ENCODE results near the gene CLEC16A.

Gene CLEC16A, protein sequence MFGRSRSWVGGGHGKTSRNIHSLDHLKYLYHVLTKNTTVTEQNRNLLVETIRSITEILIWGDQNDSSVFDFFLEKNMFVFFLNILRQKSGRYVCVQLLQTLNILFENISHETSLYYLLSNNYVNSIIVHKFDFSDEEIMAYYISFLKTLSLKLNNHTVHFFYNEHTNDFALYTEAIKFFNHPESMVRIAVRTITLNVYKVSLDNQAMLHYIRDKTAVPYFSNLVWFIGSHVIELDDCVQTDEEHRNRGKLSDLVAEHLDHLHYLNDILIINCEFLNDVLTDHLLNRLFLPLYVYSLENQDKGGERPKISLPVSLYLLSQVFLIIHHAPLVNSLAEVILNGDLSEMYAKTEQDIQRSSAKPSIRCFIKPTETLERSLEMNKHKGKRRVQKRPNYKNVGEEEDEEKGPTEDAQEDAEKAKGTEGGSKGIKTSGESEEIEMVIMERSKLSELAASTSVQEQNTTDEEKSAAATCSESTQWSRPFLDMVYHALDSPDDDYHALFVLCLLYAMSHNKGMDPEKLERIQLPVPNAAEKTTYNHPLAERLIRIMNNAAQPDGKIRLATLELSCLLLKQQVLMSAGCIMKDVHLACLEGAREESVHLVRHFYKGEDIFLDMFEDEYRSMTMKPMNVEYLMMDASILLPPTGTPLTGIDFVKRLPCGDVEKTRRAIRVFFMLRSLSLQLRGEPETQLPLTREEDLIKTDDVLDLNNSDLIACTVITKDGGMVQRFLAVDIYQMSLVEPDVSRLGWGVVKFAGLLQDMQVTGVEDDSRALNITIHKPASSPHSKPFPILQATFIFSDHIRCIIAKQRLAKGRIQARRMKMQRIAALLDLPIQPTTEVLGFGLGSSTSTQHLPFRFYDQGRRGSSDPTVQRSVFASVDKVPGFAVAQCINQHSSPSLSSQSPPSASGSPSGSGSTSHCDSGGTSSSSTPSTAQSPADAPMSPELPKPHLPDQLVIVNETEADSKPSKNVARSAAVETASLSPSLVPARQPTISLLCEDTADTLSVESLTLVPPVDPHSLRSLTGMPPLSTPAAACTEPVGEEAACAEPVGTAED

DNA sequence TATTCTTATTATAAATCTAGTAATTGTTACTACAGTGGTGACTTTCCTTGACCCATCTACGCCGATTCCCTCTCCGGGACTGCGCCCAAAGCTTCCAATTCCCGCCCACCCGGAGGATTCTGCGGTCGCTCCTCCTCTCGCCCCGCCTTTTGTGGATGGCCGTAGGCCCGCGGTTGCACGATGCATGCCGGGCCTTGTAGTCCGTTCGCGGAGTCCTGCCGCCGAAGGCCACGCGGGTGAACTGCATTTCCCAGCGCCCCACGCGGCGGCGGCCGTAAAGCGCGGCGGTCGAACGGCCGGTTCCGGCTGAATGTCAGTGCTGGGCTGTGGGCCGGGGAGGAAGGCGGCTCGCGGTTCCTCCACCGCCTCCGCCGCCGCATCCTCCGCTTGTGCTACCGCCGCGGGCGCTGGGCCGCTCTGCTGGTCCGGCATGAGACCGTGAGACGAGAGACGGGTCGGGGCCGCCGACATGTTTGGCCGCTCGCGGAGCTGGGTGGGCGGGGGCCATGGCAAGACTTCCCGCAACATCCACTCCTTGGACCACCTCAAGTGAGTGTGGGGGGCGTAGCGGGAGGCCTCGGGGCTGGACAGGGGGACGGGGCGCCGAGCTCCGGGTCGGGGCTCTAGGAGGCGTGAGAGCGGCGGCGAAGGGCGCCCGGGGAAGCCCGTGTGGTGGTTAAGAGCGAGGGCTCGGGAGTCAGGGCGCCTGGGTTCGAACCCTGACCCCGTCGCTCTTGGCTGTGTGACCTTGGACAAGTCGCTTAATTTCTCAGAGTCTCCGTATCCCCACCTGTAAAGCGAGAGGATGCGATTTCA, at the start of gene CLEC16A:
TSS of gene CLEC16A (plus strand) at position 316 of the 816 bp plus-strand sequence. CDS start at position 470, 154 bp downstream.
- DNase-seq = peak; percentile 97

GRCh38 chr16:10895053-10895946, 49.1 kb upstream of the CLEC16A start:
- DNase-seq = no peak

DNA sequence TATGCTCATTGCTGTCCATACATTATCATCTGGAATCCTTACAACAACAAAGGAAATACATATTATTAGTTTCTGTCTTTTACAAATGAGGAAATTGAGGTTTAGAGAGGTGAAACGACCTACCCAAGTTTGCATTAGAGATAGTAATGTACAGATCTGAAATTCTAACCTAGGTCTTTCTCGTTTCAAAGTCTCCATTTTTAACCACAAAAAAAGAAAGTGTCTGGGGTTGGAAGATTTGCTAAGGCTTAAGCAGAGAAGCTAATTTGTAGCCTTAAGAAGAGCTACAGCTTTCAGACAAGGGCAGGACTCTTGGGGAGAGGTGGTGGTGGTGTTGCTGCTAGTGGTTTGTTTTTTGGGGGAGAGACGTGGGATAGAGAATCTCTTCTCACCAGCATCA, 48.2 kb upstream of the CLEC16A start:
- DNase-seq = no peak

GRCh38 chr16:10896723-10897122, 47.6 kb upstream of the CLEC16A start:
- DNase-seq = no peak

GRCh38 chr16:10897134-10897533, 47.2 kb upstream of the CLEC16A start:
- DNase-seq = peak; percentile 91

DNA sequence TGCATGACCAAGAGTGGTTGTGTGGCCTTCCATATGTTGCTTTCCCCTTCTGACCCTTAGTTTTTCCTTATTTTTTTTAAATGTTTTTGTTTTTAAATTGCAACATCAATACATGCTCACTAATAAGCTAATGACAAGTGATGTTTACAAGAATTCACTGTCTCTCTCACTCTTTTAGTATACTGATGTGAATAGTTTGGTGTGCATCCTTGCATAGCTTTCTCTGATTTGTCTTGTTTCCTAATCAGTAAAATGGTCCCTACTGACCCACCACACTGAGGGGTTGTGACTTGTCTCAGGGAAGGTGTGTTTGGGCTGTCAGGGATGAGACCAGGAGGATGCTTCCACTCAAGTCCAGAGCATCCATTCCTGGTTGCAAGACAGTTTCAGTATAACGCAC, 41.4 kb upstream of the CLEC16A start:
- DNase-seq = no peak

DNA sequence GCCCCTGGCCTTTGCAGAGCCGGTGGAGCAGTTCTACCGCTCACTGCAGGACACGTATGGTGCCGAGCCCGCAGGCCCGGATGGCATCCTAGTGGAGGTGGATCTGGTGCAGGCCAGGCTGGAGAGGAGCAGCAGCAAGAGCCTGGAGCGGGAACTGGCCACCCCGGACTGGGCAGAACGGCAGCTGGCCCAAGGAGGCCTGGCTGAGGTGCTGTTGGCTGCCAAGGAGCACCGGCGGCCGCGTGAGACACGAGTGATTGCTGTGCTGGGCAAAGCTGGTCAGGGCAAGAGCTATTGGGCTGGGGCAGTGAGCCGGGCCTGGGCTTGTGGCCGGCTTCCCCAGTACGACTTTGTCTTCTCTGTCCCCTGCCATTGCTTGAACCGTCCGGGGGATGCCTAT, 37.9 kb upstream of the CLEC16A start:
- DNase-seq = no peak

DNA sequence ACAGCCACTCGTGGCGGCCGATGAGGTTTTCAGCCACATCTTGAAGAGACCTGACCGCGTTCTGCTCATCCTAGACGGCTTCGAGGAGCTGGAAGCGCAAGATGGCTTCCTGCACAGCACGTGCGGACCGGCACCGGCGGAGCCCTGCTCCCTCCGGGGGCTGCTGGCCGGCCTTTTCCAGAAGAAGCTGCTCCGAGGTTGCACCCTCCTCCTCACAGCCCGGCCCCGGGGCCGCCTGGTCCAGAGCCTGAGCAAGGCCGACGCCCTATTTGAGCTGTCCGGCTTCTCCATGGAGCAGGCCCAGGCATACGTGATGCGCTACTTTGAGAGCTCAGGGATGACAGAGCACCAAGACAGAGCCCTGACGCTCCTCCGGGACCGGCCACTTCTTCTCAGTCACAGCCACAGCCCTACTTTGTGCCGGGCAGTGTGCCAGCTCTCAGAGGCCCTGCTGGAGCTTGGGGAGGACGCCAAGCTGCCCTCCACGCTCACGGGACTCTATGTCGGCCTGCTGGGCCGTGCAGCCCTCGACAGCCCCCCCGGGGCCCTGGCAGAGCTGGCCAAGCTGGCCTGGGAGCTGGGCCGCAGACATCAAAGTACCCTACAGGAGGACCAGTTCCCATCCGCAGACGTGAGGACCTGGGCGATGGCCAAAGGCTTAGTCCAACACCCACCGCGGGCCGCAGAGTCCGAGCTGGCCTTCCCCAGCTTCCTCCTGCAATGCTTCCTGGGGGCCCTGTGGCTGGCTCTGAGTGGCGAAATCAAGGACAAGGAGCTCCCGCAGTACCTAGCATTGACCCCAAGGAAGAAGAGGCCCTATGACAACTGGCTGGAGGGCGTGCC, 37.2 kb upstream of the CLEC16A start:
- no peak for DNase-seq

- DNase-seq = no peak
These were observed 36.7 kb upstream of the CLEC16A start for GRCh38 chr16:10907757-10908045.

DNA sequence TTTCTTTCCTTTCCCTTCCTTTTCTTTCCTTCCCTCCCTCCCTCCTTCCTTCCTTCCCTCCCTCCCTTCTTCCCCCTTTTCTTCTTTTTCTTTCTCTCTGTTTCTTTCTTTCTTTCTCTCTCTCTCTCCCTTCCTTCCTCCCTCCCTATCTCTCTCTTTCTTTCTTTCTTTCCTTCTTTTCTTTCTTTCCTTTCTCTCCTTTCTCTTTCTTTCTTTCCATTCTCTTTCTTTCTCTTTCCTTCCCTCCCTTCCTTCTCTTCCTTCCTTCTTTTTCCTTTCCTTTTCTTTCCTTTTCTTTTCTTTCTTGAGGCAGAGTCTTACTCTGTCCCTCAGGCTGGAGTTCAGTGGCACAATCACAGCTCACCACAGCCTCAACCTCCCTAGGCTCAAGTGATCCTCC, 33.1 kb upstream of the CLEC16A start:
- DNase-seq = no peak

GRCh38 chr16:10916534-10916933, 27.8 kb upstream of the CLEC16A start:
- no peak for DNase-seq

DNA sequence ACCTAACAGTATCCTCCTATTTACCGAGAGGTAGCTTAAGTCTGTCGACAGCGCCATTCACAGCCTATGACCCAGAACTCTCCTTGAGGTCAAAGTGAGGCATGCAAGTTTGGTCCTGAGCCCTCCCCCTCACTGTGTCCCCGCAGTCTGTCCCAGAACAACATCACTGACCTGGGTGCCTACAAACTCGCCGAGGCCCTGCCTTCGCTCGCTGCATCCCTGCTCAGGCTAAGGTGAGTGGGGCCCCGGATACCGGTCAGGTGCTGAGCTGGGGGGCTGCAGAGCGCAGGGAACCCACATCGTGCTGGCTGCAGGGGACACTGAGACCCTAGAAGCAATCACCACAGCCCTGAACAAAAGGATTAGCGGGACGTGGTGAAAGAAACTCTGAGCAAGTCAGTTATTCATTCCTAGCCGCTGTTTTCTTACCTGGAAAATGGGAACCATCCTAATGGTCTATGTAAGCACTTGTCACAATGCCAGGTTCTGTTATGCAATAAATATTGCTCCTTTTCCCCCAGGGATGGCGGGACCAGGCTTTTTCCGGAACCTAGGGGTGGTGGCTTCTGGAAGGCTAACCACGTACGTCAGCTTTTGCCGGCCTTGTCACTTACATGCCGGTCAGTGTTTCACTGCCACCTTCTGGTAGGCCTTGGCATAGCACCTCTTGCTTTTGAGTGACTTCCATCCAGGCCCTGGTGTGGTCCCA, 25.9 kb upstream of the CLEC16A start:
- DNase-seq = peak; percentile 92

GRCh38 chr16:10919003-10919351, 25.4 kb upstream of the CLEC16A start:
- no peak for DNase-seq

- DNase-seq = no peak
These were observed 23.5 kb upstream of the CLEC16A start for GRCh38 chr16:10920726-10921427.

- no peak for DNase-seq
These were observed 22.6 kb upstream of the CLEC16A start for GRCh38 chr16:10921536-10922327.

- no peak for DNase-seq
These were observed 21.8 kb upstream of the CLEC16A start for GRCh38 chr16:10922328-10923145.

GRCh38 chr16:10923146-10923649, 21.2 kb upstream of the CLEC16A start:
- no peak for DNase-seq

All from NCI-H82 (cell line).